ENCODE data around the gene DGKE. TPM values are rescaled to one million over a fixed set of nuclear protein-coding genes. Genes with fewer than 3 reads are reported as not detected.

DGKE gene
- total RNA-seq, 4 donors from 2014 or later, result 7.2 to 21.7 (median 14.7) TPM

DNA sequence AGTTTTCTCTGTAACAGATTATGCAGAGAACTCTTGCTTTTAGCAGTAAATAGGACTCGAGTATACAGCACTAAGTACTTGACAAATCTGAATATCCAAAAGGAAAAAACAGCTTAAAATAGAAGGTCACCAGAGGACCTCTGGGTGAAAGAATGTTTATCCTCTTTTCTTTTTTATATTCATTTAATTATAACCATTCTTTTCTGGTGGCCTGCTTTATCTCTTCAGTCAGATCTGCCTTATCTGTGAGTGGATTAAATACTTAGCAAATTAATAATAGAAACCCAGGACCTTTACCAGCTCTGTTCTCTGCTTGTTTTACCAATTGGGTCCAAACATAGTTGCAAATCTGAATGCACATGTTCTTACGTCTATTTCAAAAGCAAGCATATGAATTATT is 8.6 kb downstream of the DGKE start:
- intact Hi-C loops (cut with DNase I), result no loop called here
- Histone ChIP-seq H3K36me3 (no peaks in the 10 kb centered on the region), H3K9me3 (no peaks in the 10 kb centered on the region), H3K4me3 (replicated peaks in 1 of 3) (no peak overlapping the region), H3K4me1 (no peaks in the 10 kb centered on the region), H3K27ac (no peak overlapping the region), H3K27me3 (no peaks in the 10 kb centered on the region)
- DNase-seq, result no peak
- 73 to 78% methylated on average over 2 of the region's 2 CpGs for WGBS, 2 donors
- no peak for TF ChIP-seq POLR2A (IDR thresholded peaks at IDR 0.05)
- TF ChIP-seq, protein P1, sequence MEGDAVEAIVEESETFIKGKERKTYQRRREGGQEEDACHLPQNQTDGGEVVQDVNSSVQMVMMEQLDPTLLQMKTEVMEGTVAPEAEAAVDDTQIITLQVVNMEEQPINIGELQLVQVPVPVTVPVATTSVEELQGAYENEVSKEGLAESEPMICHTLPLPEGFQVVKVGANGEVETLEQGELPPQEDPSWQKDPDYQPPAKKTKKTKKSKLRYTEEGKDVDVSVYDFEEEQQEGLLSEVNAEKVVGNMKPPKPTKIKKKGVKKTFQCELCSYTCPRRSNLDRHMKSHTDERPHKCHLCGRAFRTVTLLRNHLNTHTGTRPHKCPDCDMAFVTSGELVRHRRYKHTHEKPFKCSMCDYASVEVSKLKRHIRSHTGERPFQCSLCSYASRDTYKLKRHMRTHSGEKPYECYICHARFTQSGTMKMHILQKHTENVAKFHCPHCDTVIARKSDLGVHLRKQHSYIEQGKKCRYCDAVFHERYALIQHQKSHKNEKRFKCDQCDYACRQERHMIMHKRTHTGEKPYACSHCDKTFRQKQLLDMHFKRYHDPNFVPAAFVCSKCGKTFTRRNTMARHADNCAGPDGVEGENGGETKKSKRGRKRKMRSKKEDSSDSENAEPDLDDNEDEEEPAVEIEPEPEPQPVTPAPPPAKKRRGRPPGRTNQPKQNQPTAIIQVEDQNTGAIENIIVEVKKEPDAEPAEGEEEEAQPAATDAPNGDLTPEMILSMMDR (IDR thresholded peaks at IDR 0.05), result no peak

DNA sequence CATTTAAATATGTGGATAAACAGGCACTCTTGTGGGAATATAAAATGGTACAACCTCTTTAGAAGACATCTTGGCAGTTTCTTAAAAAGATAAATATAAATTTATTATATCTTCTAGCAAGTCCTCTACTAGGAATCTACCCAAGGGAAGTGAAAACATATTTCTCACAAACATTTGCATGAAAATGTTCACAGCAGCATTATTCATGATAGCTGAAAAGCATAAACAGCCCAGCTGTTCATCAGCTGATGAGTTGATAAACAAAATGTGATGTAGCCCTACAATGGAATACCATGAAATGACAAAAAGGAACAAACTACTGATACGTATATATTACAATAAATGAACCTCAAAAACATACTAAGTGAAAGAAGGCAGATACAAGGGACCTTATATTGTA is 12.0 kb downstream of the DGKE start:
- Histone ChIP-seq H3K36me3 (no peaks in the 10 kb centered on the region), H3K27me3 (no peaks in the 10 kb centered on the region), H3K4me1 (no peaks in the 10 kb centered on the region), H3K9me3 (no peaks in the 10 kb centered on the region), H3K4me3 (replicated peaks in 1 of 3) (no peak overlapping the region), H3K27ac (no peak overlapping the region)
- 93 to 98% methylated on average over 1 of the region's 1 CpG for WGBS, 2 donors
- no peak for DNase-seq
- TF ChIP-seq, protein P1 (IDR thresholded peaks at IDR 0.05), result no peak
- TF ChIP-seq POLR2A (IDR thresholded peaks at IDR 0.05), result no peak
- intact Hi-C loops (cut with DNase I), result no loop called here

DNA sequence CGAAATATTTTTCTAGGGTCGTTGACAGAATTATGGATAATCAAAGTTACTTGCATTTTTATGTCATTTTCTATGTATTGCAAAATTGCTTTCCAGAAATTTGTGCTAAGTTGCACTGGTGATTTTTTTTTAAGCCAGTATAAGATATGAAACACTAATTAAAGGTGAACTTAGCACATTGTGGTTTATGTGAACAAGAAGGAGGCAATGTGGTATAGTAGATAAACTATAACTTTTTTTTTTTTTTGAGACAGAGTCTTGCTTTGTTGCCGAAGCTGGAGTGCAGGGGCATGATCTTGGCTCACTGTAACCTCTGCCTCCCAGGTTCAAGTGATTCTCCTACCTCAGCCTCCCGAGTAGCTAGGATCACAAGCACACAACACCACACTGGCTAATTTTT is 13.2 kb downstream of the DGKE start:
- no peak for TF ChIP-seq POLR2A (IDR thresholded peaks at IDR 0.05)
- TF ChIP-seq, protein P1 (IDR thresholded peaks at IDR 0.05), result no peak
- 95 to 97% methylated on average over 4 of the region's 4 CpGs for WGBS, 2 donors
- H3K9me3 ChIP-seq, result no peaks in the 10 kb centered on the region
- intact Hi-C loops (cut with DNase I), result no loop called here
- no peaks in the 10 kb centered on the region for H3K27me3 ChIP-seq
- no peak overlapping the region for H3K27ac ChIP-seq
- no peaks in the 10 kb centered on the region for H3K36me3 ChIP-seq
- no peak for DNase-seq
- H3K4me3 ChIP-seq (replicated peaks in 1 of 3), result no peak overlapping the region
- H3K4me1 ChIP-seq, result no peaks in the 10 kb centered on the region

DNA sequence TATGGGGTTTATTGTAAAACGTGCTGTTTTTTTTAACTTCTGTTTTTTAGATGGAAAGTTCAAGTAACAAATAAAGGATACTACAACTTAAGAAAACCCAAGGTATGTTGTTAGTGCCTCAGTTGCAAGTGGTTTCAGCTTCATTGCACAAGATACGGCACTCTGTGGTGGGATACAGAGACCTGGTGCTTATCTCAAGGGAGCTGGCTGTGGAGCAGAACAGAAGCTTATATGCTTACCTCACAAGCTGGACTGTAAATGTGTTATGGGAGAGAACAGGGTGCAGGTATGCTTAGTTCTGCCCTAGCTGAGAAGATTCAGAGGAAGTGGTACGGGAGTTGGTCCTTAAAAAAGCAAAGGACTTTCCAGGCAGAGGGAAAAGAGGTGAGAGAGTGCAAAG is 15.2 kb downstream of the DGKE start:
- intact Hi-C loops (cut with DNase I), result no loop called here
- H3K36me3 ChIP-seq, result no peaks in the 10 kb centered on the region
- H3K27me3 ChIP-seq, result no peaks in the 10 kb centered on the region
- no peak for DNase-seq
- H3K27ac ChIP-seq, result no peak overlapping the region
- no peak for TF ChIP-seq POLR2A (IDR thresholded peaks at IDR 0.05)
- TF ChIP-seq, protein P1 (IDR thresholded peaks at IDR 0.05), result no peak
- 46 to 75% methylated on average over 3 of the region's 3 CpGs for WGBS, 2 donors
- no peaks in the 10 kb centered on the region for H3K9me3 ChIP-seq
- H3K4me1 ChIP-seq, result no peaks in the 10 kb centered on the region
- H3K4me3 ChIP-seq (replicated peaks in 1 of 3), result no peak overlapping the region

DNA sequence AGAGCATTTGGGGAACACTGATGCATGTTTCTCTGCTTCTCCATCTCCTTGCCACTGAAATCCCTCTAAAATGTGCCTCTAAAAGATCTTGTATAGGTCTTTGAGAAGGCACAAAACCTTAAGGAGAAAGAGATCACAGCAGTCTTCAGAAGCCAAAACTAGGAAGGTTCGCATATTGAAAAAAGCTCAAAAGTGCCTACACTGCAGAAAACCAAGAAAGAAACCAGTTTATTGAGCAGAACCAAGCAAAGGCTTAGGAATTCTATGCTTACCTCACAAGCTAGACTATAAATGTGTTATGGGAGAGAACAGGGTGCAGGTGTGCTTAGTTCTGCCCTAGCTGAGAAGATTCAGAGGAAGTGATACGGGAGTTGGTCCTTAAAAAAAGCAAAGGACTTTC is 16.6 kb downstream of the DGKE start:
- WGBS, 2 donors, result 91 to 92% methylated on average over 2 of the region's 2 CpGs
- Histone ChIP-seq H3K27ac (no peak overlapping the region), H3K4me3 (replicated peaks in 1 of 3) (no peak overlapping the region), H3K27me3 (no peaks in the 10 kb centered on the region), H3K4me1 (no peaks in the 10 kb centered on the region), H3K36me3 (no peaks in the 10 kb centered on the region), H3K9me3 (no peaks in the 10 kb centered on the region)
- intact Hi-C loops (cut with DNase I), result no loop called here
- no peak for DNase-seq
- TF ChIP-seq POLR2A (IDR thresholded peaks at IDR 0.05), result no peak
- TF ChIP-seq, protein P1 (IDR thresholded peaks at IDR 0.05), result no peak
